Fibroblast of lung (primary cell): ENCODE data around the gene CTNNAL1. TPM values are rescaled to one million over a fixed set of nuclear protein-coding genes. Genes with fewer than 3 reads are reported as not detected.
A peak's percentile ranks its signal among the peaks of the same experiment; 100 is the strongest.
"Not testable (repeated sequence)": the region's sequence is repeated elsewhere in the genome, so short reads cannot be mapped to it uniquely, and the experiment has no call there.

Experiments
- DNase-seq, 2 donors: peaks; one replicate each; pipeline versions ENCODE4 v3.0.0 to v3.0.0-alpha.2; 2010; ENCODE audit warnings: low read depth in 2 of 2
- H2AFZ ChIP-seq: 2 replicates; pipeline ENCODE4 v1.5.1; 2012; ENCODE audit warnings: low read length, control low read depth, inconsistent platforms
- H3K27ac ChIP-seq: 2 replicates; pipeline ENCODE4 v1.5.1; 2011; ENCODE audit warnings: low read length, control low read depth; ENCODE audit not compliant: insufficient read depth
- H3K27me3 ChIP-seq: 2 replicates; pipeline ENCODE4 v1.5.1; 2011; ENCODE audit warnings: mild to moderate bottlenecking, low read length; ENCODE audit not compliant: control insufficient read depth, insufficient read depth
- H3K36me3 ChIP-seq: 2 replicates; pipeline ENCODE4 v1.5.1; 2011; ENCODE audit warnings: low read length; ENCODE audit not compliant: control insufficient read depth, insufficient read depth
- H3K4me1 ChIP-seq: 2 replicates; pipeline ENCODE4 v1.5.1; 2011; ENCODE audit warnings: low read length; ENCODE audit not compliant: control insufficient read depth, insufficient read depth; ENCODE audit errors: extremely low read depth
- H3K4me2 ChIP-seq: 2 replicates; pipeline ENCODE4 v1.5.1; 2011; ENCODE audit warnings: low read length, control low read depth; ENCODE audit not compliant: insufficient read depth; ENCODE audit errors: extremely low read depth
- H3K4me3 ChIP-seq, 4 experiments: fragments of 200-600 bp in 1 of 4; sonication (generic) in 1 of 4; replicated peaks in 1 of 4; 2 replicates each; pipeline ENCODE4 v1.5.1; 2011 to 2016; ENCODE audit warnings: low read length in 4 of 4, low read depth in 3 of 4, mild to moderate bottlenecking in 3 of 4, control low read depth in 2 of 4, inconsistent platforms in 1 of 4, mixed read lengths in 1 of 4; ENCODE audit not compliant: insufficient read depth in 1 of 4; ENCODE audit errors: control extremely low read depth in 1 of 4
- H3K79me2 ChIP-seq: 2 replicates; pipeline ENCODE4 v1.5.1; 2012; ENCODE audit warnings: mild to moderate bottlenecking, low read length, inconsistent platforms; ENCODE audit not compliant: control insufficient read depth, insufficient read depth
- H3K9ac ChIP-seq: 2 replicates; pipeline ENCODE4 v1.5.1; 2011; ENCODE audit warnings: mild to moderate bottlenecking, low read length, control low read depth; ENCODE audit not compliant: insufficient read depth
- H3K9me3 ChIP-seq: 2 replicates; pipeline ENCODE4 v1.5.1; 2012; ENCODE audit warnings: low read depth, low read length; ENCODE audit not compliant: control insufficient read depth, insufficient read depth
- H4K20me1 ChIP-seq: 2 replicates; pipeline ENCODE4 v1.5.1; 2011; ENCODE audit warnings: low read length; ENCODE audit not compliant: control insufficient read depth, insufficient read depth; ENCODE audit errors: extremely low read depth
- CTCF ChIP-seq, 2 donors: IDR thresholded peaks in 1 of 2; conservative IDR thresholded peaks in 1 of 2; 1 replicate in 1 of 2; 2 replicates in 1 of 2; pipeline ENCODE4 v1.5.1; 2011 to 2012; ENCODE audit warnings: low read length in 2 of 2, control low read depth in 1 of 2, inconsistent platforms in 1 of 2, low read depth in 1 of 2, mild to moderate bottlenecking in 1 of 2
- EZH2 ChIP-seq: IDR thresholded peaks from 2 replicates; pipeline ENCODE4 v1.5.1; 2012; ENCODE audit warnings: low read length, control low read depth, mild to moderate bottlenecking; ENCODE audit errors: missing control alignments
- polyA plus RNA-seq, 2 donors: library from polyadenylated mRNA; depleted of rRNA in 1 of 2; stranded (reverse) in 1 of 2; unstranded in 1 of 2; fragments of >200 nt; gene quantifications; 2 replicates each; pipeline ENCODE4 v1.2.1, GENCODE V29; 2011 to 2012; ENCODE audit warnings: missing spikeins in 1 of 2
- total RNA-seq: library from RNA; depleted of rRNA; stranded (reverse); fragments of >200 nt; gene quantifications from 2 replicates; pipeline ENCODE4 v1.2.1, GENCODE V29; 2014

CTNNAL1 gene
- total and polyA plus RNA-seq, 2 donors (not counting 1 experiment from before 2014, with no cell fraction given), result 68.4 to 95.2 TPM

GRCh38 chr9:108904161-108904560, 109.1 kb downstream of the CTNNAL1 start:
- DNase-seq, result no peak
- H3K4me1 ChIP-seq, result no peaks in the 10 kb centered on the region
- H2AFZ ChIP-seq, result no peak overlapping the region
- no peak overlapping the region for H3K4me3 ChIP-seq
- no peaks in the 10 kb centered on the region for H3K27me3 ChIP-seq
- peaks cover 11% of the 10 kb centered on the region for H3K36me3 ChIP-seq
- no peak overlapping the region for H3K9ac ChIP-seq
- H3K9me3 ChIP-seq, result no peaks in the 10 kb centered on the region
- H3K79me2 ChIP-seq, result no peaks in the 10 kb centered on the region
- no peaks in the 10 kb centered on the region for H4K20me1 ChIP-seq
- no peak for TF ChIP-seq EZH2
- TF ChIP-seq CTCF (conservative IDR thresholded peaks at IDR 0.05 in 1 of 2, IDR thresholded peaks at IDR 0.05 in 1 of 2; ENCODE audit: low read depth in 1 of 2, low read length in 2 of 2), result no peak
- H3K4me2 ChIP-seq, result no peak overlapping the region
- no peak overlapping the region for H3K27ac ChIP-seq

GRCh38 chr9:108903420-108904103, 109.7 kb downstream of the CTNNAL1 start:
- H3K9me3 ChIP-seq, result no peaks in the 10 kb centered on the region
- H3K4me1 ChIP-seq, result no peaks in the 10 kb centered on the region
- H3K4me2 ChIP-seq, result no peak overlapping the region
- no peak overlapping the region for H2AFZ ChIP-seq
- H3K27me3 ChIP-seq, result no peaks in the 10 kb centered on the region
- H3K27ac ChIP-seq, result no peak overlapping the region
- no peak for TF ChIP-seq EZH2
- TF ChIP-seq CTCF (conservative IDR thresholded peaks at IDR 0.05 in 1 of 2, IDR thresholded peaks at IDR 0.05 in 1 of 2; ENCODE audit: low read depth in 1 of 2, low read length in 2 of 2), result no peak
- H3K36me3 ChIP-seq, result peaks cover 11% of the 10 kb centered on the region
- H3K9ac ChIP-seq, result no peak overlapping the region
- H4K20me1 ChIP-seq, result no peaks in the 10 kb centered on the region
- H3K4me3 ChIP-seq, result no peak overlapping the region
- H3K79me2 ChIP-seq, result no peaks in the 10 kb centered on the region
- DNase-seq, result peak; percentile 26 to 37

GRCh38 chr9:108900176-108900575, 113.1 kb downstream of the CTNNAL1 start:
- no peak overlapping the region for H3K9ac ChIP-seq
- TF ChIP-seq EZH2, result no peak
- no peak for TF ChIP-seq CTCF (conservative IDR thresholded peaks at IDR 0.05 in 1 of 2, IDR thresholded peaks at IDR 0.05 in 1 of 2; ENCODE audit: low read depth in 1 of 2, low read length in 2 of 2)
- no peak overlapping the region for H2AFZ ChIP-seq
- peaks cover 11% of the 10 kb centered on the region for H3K36me3 ChIP-seq
- no peaks in the 10 kb centered on the region for H3K4me1 ChIP-seq
- no peak for DNase-seq
- H3K27me3 ChIP-seq, result no peaks in the 10 kb centered on the region
- H3K9me3 ChIP-seq, result no peaks in the 10 kb centered on the region
- H4K20me1 ChIP-seq, result no peaks in the 10 kb centered on the region
- H3K79me2 ChIP-seq, result no peaks in the 10 kb centered on the region
- no peak overlapping the region for H3K27ac ChIP-seq
- no peak overlapping the region for H3K4me3 ChIP-seq
- no peak overlapping the region for H3K4me2 ChIP-seq

- H3K36me3 ChIP-seq, result peaks cover 11% of the 10 kb centered on the region
- H4K20me1 ChIP-seq, H3K4me2 ChIP-seq, H3K79me2 ChIP-seq, DNase-seq, H3K4me1 ChIP-seq, H3K27ac ChIP-seq, H2AFZ ChIP-seq, H3K4me3 ChIP-seq, H3K9me3 ChIP-seq, H3K27me3 ChIP-seq, H3K9ac ChIP-seq: not testable (repeated sequence)
Measured at GRCh38 chr9:108899023-108899695, 114.1 kb downstream of the CTNNAL1 start.
